GM12878 (cell line): ENCODE measurements around the gene PGF. TPM values are rescaled to one million over a fixed set of nuclear protein-coding genes. Genes with fewer than 3 reads are reported as not detected.

ENCODE experiments used
- CEBPZ ChIP-seq: fragments of 150-350 bp; IDR thresholded peaks from 2 replicates; pipeline ENCODE4 v1.6.1; 2016; ENCODE audit warnings: low read depth, low read length
- CHD1 ChIP-seq: IDR thresholded peaks from 2 replicates; pipeline ENCODE4 v1.6.1; 2012; ENCODE audit warnings: low read depth, low read length, improper control_type of control experiment
- CREB1 ChIP-seq: IDR thresholded peaks from 2 replicates; pipeline ENCODE4 v1.6.1; 2012; ENCODE audit warnings: low read depth, mild to moderate bottlenecking, inconsistent platforms
- CREM ChIP-seq: IDR thresholded peaks from 2 replicates; pipeline ENCODE4 v1.6.1; 2014; ENCODE audit warnings: antibody characterized with exemption, low read depth
- FOXM1 ChIP-seq: IDR thresholded peaks from 2 replicates; pipeline ENCODE4 v1.6.1; 2012; ENCODE audit warnings: low read depth, mild to moderate bottlenecking, inconsistent platforms, low read length, moderate library complexity
- NR2C2 ChIP-seq: IDR thresholded peaks from 2 replicates; pipeline ENCODE4 v1.6.1; 2011; ENCODE audit warnings: borderline replicate concordance, low read depth; ENCODE audit not compliant: control insufficient read depth, insufficient read length
- SMARCA5 ChIP-seq: fragments of 450-650 bp; IDR thresholded peaks from 2 replicates; pipeline ENCODE4 v1.6.1; 2017; ENCODE audit warnings: mild to moderate bottlenecking
- USF1 ChIP-seq: IDR thresholded peaks from 2 replicates; pipeline ENCODE4 v1.6.1; 2011; ENCODE audit warnings: borderline replicate concordance, low read depth, mild to moderate bottlenecking, moderate library complexity, mixed read lengths, low read length; ENCODE audit not compliant: insufficient read depth; ENCODE audit errors: extremely low read length
- polyA plus RNA-seq, 11 experiments: library from polyadenylated mRNA; depleted of rRNA in 4 of 11; unstranded in 6 of 11; stranded (reverse) in 5 of 11; fragments of >200 nt; fragmentation: Nextera tagmentation in 4 of 11; fragmentation: Illumina TruSeq in 1 of 11; extraction: Ambion mirVana in 4 of 11; extraction: Trizol in 1 of 11; gene quantifications; 1 replicate in 1 of 11; 2 replicates in 10 of 11; pipeline versions ENCODE4 v1.2.1 to v1.2.3, GENCODE V29; 2011 to 2016; ENCODE audit warnings: inconsistent platforms in 2 of 11, missing spikeins in 2 of 11, low read depth in 1 of 11
- total RNA-seq, 4 experiments: library from RNA; depleted of rRNA in 3 of 4; stranded (reverse); fragments of >200 nt in 3 of 4; fragmentation: Illumina TruSeq in 1 of 4; extraction: Trizol in 1 of 4; gene quantifications; 2 replicates each; pipeline versions ENCODE4 v1.2.1 to v1.2.3, GENCODE V29; 2013 to 2021

The PGF gene
- total and polyA plus RNA-seq, 10 of the 15 experiments (the other 5 are each of a cell fraction or from before 2014, with no cell fraction given), result 0.11 to 5.5 (median 0.63) TPM

GRCh38 chr14:75003250-75004027 is 48.0 kb upstream of the PGF start (continued):
- TF ChIP-seq CEBPZ, result no peak
- TF ChIP-seq CREB1, result no peak
- TF ChIP-seq NR2C2, result no peak
- TF ChIP-seq CREM, result no peak
- no peak for TF ChIP-seq SMARCA5
- no peak for TF ChIP-seq USF1
- TF ChIP-seq FOXM1, result no peak
- TF ChIP-seq CHD1, result no peak
